Right atrium auricular region (tissue), 2 donors: ENCODE data around the gene COPZ2. TPM values are rescaled to one million over a fixed set of nuclear protein-coding genes. Genes with fewer than 3 reads are reported as not detected.
"Not testable (repeated sequence)": the region's sequence is repeated elsewhere in the genome, so short reads cannot be mapped to it uniquely, and the experiment has no call there.

Source experiments
- DNase-seq: peaks from one replicate; pipeline ENCODE4 v3.0.0-alpha.2; 2019; ENCODE audit warnings: low spot score
- H3K27ac ChIP-seq, 2 donors: fragments of 200-600 bp; sonication (generic); 1 replicate in 1 of 2; 2 replicates in 1 of 2; pipeline ENCODE4 v1.5.1; 2016 to 2019
- H3K27me3 ChIP-seq, 2 donors: fragments of 200-600 bp; sonication (generic); one replicate each; pipeline versions ENCODE4 v1.5.1 to v1.6.0; 2017 to 2019
- H3K36me3 ChIP-seq: fragments of 200-600 bp; sonication (generic); one replicate; pipeline ENCODE4 v1.5.1; 2016
- H3K4me1 ChIP-seq, 2 donors: fragments of 200-600 bp; sonication (generic); one replicate each; pipeline versions ENCODE4 v1.5.1 to v1.6.0; 2017 to 2019
- H3K4me3 ChIP-seq, 2 donors: fragments of 200-600 bp; sonication (generic); 1 replicate in 1 of 2; 2 replicates in 1 of 2; pipeline ENCODE4 v1.5.1; 2017 to 2019; ENCODE audit warnings: mild to moderate bottlenecking in 1 of 2, moderate library complexity in 1 of 2
- H3K9me3 ChIP-seq, 2 donors: fragments of 200-600 bp; sonication (generic); one replicate each; pipeline ENCODE4 v1.5.1; 2019
- CTCF ChIP-seq, 2 donors: fragments of 200-600 bp; sonication (generic); IDR thresholded peaks; one replicate each; pipeline ENCODE4 v1.5.1; 2019; ENCODE audit warnings: antibody characterized with exemption in 2 of 2
- total RNA-seq, 2 donors: library from RNA; depleted of rRNA; stranded (reverse); fragments of >200 nt; gene quantifications; one replicate each; pipeline ENCODE4 v1.1.0, GENCODE V29; 2016

COPZ2 gene
- total RNA-seq, 2 donors from 2014 or later = 43.5 to 48.1 TPM

GRCh38 chr17:48071654-48072053 is 34.1 kb upstream of the COPZ2 start:
- Histone ChIP-seq H3K4me1 (no peaks in the 10 kb centered on the region), H3K27ac (no peak overlapping the region), H3K4me3 (no peak overlapping the region), H3K27me3 (no peaks in the 10 kb centered on the region), H3K9me3 (no peaks in the 10 kb centered on the region), H3K36me3 (peaks cover 50% of the 10 kb centered on the region)
- no peak for DNase-seq
- TF ChIP-seq CTCF (IDR thresholded peaks at IDR 0.05) = no peak

GRCh38 chr17:48070195-48070594 is 32.6 kb upstream of the COPZ2 start:
- H3K9me3 ChIP-seq = no peaks in the 10 kb centered on the region
- no peak overlapping the region for H3K4me3 ChIP-seq
- no peak for DNase-seq
- no peak for TF ChIP-seq CTCF (IDR thresholded peaks at IDR 0.05)
- H3K36me3 ChIP-seq = peaks cover 47% of the 10 kb centered on the region
- H3K27ac ChIP-seq = no peak overlapping the region
- H3K4me1 ChIP-seq = peaks cover 0 to 12% of the 10 kb centered on the region in 2 donors
- H3K27me3 ChIP-seq = no peaks in the 10 kb centered on the region

GRCh38 chr17:48068491-48068961 is 30.9 kb upstream of the COPZ2 start:
- Histone ChIP-seq H3K9me3 (no peaks in the 10 kb centered on the region), H3K4me1 (peaks cover 0 to 28% of the 10 kb centered on the region in 2 donors), H3K36me3 (peaks cover 54% of the 10 kb centered on the region), H3K27me3 (no peaks in the 10 kb centered on the region), H3K4me3 (no peak overlapping the region), H3K27ac (no peak overlapping the region)
- no peak for DNase-seq
- TF ChIP-seq CTCF (IDR thresholded peaks at IDR 0.05) = no peak

GRCh38 chr17:48067808-48068207 is 30.2 kb upstream of the COPZ2 start:
- H3K4me1 ChIP-seq = peaks cover 0 to 32% of the 10 kb centered on the region in 2 donors
- peaks cover 56% of the 10 kb centered on the region for H3K36me3 ChIP-seq
- not testable (repeated sequence) for H3K9me3 ChIP-seq, H3K27ac ChIP-seq, H3K4me3 ChIP-seq, H3K27me3 ChIP-seq, DNase-seq

- H3K9me3 ChIP-seq = no peaks in the 10 kb centered on the region
- H3K4me3 ChIP-seq = no peak overlapping the region
- peaks cover 0 to 32% of the 10 kb centered on the region in 2 donors for H3K4me1 ChIP-seq
- H3K36me3 ChIP-seq = peaks cover 62% of the 10 kb centered on the region
- no peak for DNase-seq
- no peak overlapping the region for H3K27ac ChIP-seq
- H3K27me3 ChIP-seq = no peaks in the 10 kb centered on the region
- no peak for TF ChIP-seq CTCF (IDR thresholded peaks at IDR 0.05)
These were observed 29.6 kb upstream of the COPZ2 start for GRCh38 chr17:48067245-48067644.

- Histone ChIP-seq H3K36me3 (peaks cover 68% of the 10 kb centered on the region), H3K4me3 (no peak overlapping the region), H3K4me1 (peaks cover 0 to 32% of the 10 kb centered on the region in 2 donors), H3K9me3 (no peaks in the 10 kb centered on the region), H3K27me3 (no peaks in the 10 kb centered on the region), H3K27ac (no peak overlapping the region)
- no peak for DNase-seq
- TF ChIP-seq CTCF (IDR thresholded peaks at IDR 0.05) = no peak
These were observed 29.1 kb upstream of the COPZ2 start for GRCh38 chr17:48066656-48067055.
